ENCODE results near the gene RIPPLY2.
A peak's percentile ranks its signal among the peaks of the same experiment; 100 is the strongest.

RIPPLY2 gene

GRCh38 chr6:83827050-83827449, 26.1 kb upstream of the RIPPLY2 start:
- TF ChIP-seq SIN3A (IDR thresholded peaks at IDR 0.05; ENCODE audit: borderline replicate concordance, insufficient read depth, low read length) (no peak), TAF1 (IDR thresholded peaks at IDR 0.05; ENCODE audit: borderline replicate concordance, insufficient read depth, low read length) (no peak), REST (IDR thresholded peaks at IDR 0.05; ENCODE audit: insufficient read depth in 1 of 2, low read depth in 2 of 2, low read length in 2 of 2) (no peak), POLR2AphosphoS5 (IDR thresholded peaks at IDR 0.05; ENCODE audit: low read depth, low read length) (no peak), FOXP2 (optimal IDR thresholded peaks at IDR 0.05; ENCODE audit: borderline replicate concordance, extremely low read depth, extremely low read length, insufficient read depth) (no peak)

- TF ChIP-seq REST (IDR thresholded peaks at IDR 0.05; ENCODE audit: insufficient read depth in 1 of 2, low read depth in 2 of 2, low read length in 2 of 2) (no peak), TAF1 (IDR thresholded peaks at IDR 0.05; ENCODE audit: borderline replicate concordance, insufficient read depth, low read length) (no peak)
Measured at GRCh38 chr6:83838727-83839126, 14.4 kb upstream of the RIPPLY2 start.

- TF ChIP-seq FOXP2 (optimal IDR thresholded peaks at IDR 0.05; ENCODE audit: borderline replicate concordance, extremely low read depth, extremely low read length, insufficient read depth) (no peak), REST (IDR thresholded peaks at IDR 0.05; ENCODE audit: insufficient read depth in 1 of 2, low read depth in 2 of 2, low read length in 2 of 2) (no peak), SIN3A (IDR thresholded peaks at IDR 0.05; ENCODE audit: borderline replicate concordance, insufficient read depth, low read length) (no peak), POLR2AphosphoS5 (IDR thresholded peaks at IDR 0.05; ENCODE audit: low read depth, low read length) (no peak), TAF1 (IDR thresholded peaks at IDR 0.05; ENCODE audit: borderline replicate concordance, insufficient read depth, low read length) (no peak)
Measured at GRCh38 chr6:83844170-83844569, 9.0 kb upstream of the RIPPLY2 start.

DNA sequence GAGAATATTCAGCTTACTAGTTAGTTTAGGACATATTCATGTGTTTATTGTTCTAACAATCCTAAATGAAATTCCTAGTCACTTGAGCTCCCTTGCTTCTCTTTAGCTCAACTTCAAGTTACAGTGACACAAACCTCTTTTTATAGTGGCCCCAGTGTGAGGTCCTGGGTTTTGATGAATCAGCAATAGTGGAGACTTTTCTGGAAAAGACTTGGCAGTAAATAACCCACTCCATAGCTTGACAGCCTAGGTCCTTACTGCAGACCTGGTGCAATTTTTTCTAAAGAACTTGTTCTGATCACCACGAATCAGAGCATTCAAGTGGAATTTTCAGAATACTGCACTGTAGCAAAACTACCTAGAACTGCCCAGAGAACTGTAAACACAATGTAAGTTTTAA, 6.9 kb upstream of the RIPPLY2 start:
- no peak for TF ChIP-seq SIN3A (IDR thresholded peaks at IDR 0.05; ENCODE audit: borderline replicate concordance, insufficient read depth, low read length)
- no peak for TF ChIP-seq FOXP2 (optimal IDR thresholded peaks at IDR 0.05; ENCODE audit: borderline replicate concordance, extremely low read depth, extremely low read length, insufficient read depth)
- no peak for TF ChIP-seq TAF1 (IDR thresholded peaks at IDR 0.05; ENCODE audit: borderline replicate concordance, insufficient read depth, low read length)

- no peak for TF ChIP-seq FOXP2 (optimal IDR thresholded peaks at IDR 0.05; ENCODE audit: borderline replicate concordance, extremely low read depth, extremely low read length, insufficient read depth)
Measured at GRCh38 chr6:83847179-83847578, 6.0 kb upstream of the RIPPLY2 start.

DNA sequence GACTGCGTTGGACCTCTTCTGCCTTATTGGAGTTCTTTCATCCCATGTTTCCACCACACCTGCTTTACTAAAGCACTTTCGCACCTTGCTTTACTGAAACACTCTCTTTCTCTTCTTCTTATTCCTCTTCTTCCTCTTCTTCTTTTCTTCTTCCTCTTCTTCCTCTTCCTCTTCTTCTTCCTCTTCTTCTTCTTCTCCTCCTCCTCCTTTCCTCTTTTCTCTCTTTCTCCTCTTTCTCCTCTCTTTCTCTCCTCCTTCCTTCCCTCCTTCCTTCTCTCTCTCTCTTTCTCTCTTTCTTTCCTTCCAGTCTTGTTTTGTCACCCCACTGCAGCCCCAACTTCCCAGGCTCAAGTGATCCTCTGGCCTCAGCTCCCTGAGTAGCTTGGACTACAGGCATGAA, 4.0 kb upstream of the RIPPLY2 start:
- TF ChIP-seq TAF1 (IDR thresholded peaks at IDR 0.05; ENCODE audit: borderline replicate concordance, insufficient read depth, low read length) (no peak), FOXP2 (optimal IDR thresholded peaks at IDR 0.05; ENCODE audit: borderline replicate concordance, extremely low read depth, extremely low read length, insufficient read depth) (no peak)

DNA sequence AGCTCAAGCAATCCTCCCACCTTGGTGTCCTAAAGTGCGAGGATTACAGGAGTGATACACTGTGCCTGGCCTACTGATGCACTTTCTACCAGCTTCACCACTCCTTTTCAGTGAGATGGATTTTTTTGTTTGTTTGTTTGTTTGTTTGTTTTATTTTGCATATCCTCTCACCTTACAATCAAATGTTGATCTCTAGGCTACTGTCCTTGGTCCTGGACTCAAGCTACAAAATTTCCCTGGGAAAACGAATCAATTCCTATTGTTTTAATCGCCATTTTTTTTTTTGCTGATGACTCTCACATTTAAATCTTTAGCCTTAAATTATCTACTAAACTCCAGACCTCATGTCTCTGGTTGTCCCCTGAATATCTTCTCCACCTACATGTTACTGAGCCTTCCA, 3.5 kb upstream of the RIPPLY2 start:
- TF ChIP-seq REST (IDR thresholded peaks at IDR 0.05; ENCODE audit: insufficient read depth in 1 of 2, low read depth in 2 of 2, low read length in 2 of 2), result peak in 1 of 2 experiments; percentile 59; a peak in 1 of 4 replicates
- TF ChIP-seq POLR2AphosphoS5 (IDR thresholded peaks at IDR 0.05; ENCODE audit: low read depth, low read length), result no peak
